KMS-11 (cell line): ENCODE measurements around the gene COG8.
"Not testable (repeated sequence)": the region's sequence is repeated elsewhere in the genome, so short reads cannot be mapped to it uniquely, and the experiment has no call there.

Experiments used
- H2AFZ ChIP-seq: fragments of 200-600 bp; sonication (generic); 2 replicates; pipeline ENCODE4 v1.6.1; 2016; ENCODE audit warnings: antibody characterized with exemption, mixed run types, low read depth
- H3K27ac ChIP-seq: fragments of 200-600 bp; sonication (generic); 2 replicates; pipeline ENCODE4 v1.6.1; 2016; ENCODE audit warnings: mild to moderate bottlenecking, mixed run types
- H3K27me3 ChIP-seq: fragments of 200-600 bp; sonication (generic); 2 replicates; pipeline ENCODE4 v1.6.1; 2017; ENCODE audit warnings: mild to moderate bottlenecking, low read depth, mixed run types, moderate library complexity; ENCODE audit not compliant: insufficient read depth
- H3K36me3 ChIP-seq: fragments of 200-600 bp; sonication (generic); 2 replicates; pipeline ENCODE4 v1.6.1; 2017; ENCODE audit warnings: mild to moderate bottlenecking, mixed run types; ENCODE audit not compliant: insufficient read depth
- H3K4me1 ChIP-seq: fragments of 200-600 bp; sonication (generic); 2 replicates; pipeline ENCODE4 v1.6.1; 2016; ENCODE audit warnings: mild to moderate bottlenecking, low read depth, mixed run types; ENCODE audit not compliant: poor library complexity, severe bottlenecking
- H3K4me2 ChIP-seq: fragments of 200-600 bp; sonication (generic); 2 replicates; pipeline ENCODE4 v1.7.0; 2016; ENCODE audit warnings: mild to moderate bottlenecking, mixed run types
- H3K4me3 ChIP-seq: fragments of 200-600 bp; sonication (generic); IDR thresholded peaks from 2 replicates; pipeline ENCODE4 v1.6.1; 2017; ENCODE audit warnings: low read depth, low read length, mixed read lengths; ENCODE audit not compliant: insufficient read depth
- H3K79me2 ChIP-seq: fragments of 200-600 bp; sonication (generic); 2 replicates; pipeline ENCODE4 v1.6.1; 2016; ENCODE audit warnings: low read depth, mixed run types; ENCODE audit not compliant: insufficient read depth
- H3K9ac ChIP-seq: fragments of 200-600 bp; sonication (generic); 2 replicates; pipeline ENCODE4 v1.6.1; 2016; ENCODE audit warnings: mild to moderate bottlenecking, mixed run types
- H4K20me1 ChIP-seq: fragments of 200-600 bp; sonication (generic); 2 replicates; pipeline ENCODE4 v1.6.1; 2016; ENCODE audit warnings: mild to moderate bottlenecking, mixed run types; ENCODE audit not compliant: insufficient read depth
- TF ChIP-seq, protein P1 (sequence below): fragments of 200-600 bp; sonication (generic); conservative IDR thresholded peaks from 2 replicates; pipeline ENCODE4 v1.6.1; 2017; ENCODE audit warnings: low read depth, mild to moderate bottlenecking, antibody characterized with exemption, low read length, moderate library complexity, mixed read lengths

The COG8 gene

DNA sequence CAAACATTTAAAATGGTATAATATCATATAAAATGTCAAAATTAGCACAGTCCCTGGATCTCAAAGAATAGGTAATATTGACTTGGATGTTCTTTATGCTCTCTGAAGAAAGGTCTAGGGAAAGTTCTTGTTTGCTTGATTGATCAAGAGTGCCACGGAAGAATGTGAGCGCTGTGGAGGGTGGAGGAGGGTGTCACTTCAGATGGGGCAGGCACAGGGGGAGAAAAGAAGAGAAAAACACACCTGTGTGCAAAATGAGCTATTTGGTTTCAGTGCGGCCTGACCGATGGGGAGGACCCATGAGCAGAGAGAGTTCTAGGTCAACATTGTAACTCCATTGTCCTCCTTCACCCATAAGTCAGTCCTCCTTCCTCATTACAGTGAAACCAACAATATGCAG, 37.1 kb downstream of the COG8 start:
- Histone ChIP-seq H4K20me1 (no peaks in the 10 kb centered on the region), H3K4me2 (no peak overlapping the region), H3K27me3 (no peaks in the 10 kb centered on the region), H3K9ac (no peak overlapping the region), H2AFZ (no peak overlapping the region), H3K27ac (no peak overlapping the region), H3K36me3 (no peaks in the 10 kb centered on the region), H3K4me1 (peaks cover 8% of the 10 kb centered on the region), H3K4me3 (no peak overlapping the region), H3K79me2 (no peaks in the 10 kb centered on the region)
- TF ChIP-seq, protein P1, sequence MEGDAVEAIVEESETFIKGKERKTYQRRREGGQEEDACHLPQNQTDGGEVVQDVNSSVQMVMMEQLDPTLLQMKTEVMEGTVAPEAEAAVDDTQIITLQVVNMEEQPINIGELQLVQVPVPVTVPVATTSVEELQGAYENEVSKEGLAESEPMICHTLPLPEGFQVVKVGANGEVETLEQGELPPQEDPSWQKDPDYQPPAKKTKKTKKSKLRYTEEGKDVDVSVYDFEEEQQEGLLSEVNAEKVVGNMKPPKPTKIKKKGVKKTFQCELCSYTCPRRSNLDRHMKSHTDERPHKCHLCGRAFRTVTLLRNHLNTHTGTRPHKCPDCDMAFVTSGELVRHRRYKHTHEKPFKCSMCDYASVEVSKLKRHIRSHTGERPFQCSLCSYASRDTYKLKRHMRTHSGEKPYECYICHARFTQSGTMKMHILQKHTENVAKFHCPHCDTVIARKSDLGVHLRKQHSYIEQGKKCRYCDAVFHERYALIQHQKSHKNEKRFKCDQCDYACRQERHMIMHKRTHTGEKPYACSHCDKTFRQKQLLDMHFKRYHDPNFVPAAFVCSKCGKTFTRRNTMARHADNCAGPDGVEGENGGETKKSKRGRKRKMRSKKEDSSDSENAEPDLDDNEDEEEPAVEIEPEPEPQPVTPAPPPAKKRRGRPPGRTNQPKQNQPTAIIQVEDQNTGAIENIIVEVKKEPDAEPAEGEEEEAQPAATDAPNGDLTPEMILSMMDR: no peak

DNA sequence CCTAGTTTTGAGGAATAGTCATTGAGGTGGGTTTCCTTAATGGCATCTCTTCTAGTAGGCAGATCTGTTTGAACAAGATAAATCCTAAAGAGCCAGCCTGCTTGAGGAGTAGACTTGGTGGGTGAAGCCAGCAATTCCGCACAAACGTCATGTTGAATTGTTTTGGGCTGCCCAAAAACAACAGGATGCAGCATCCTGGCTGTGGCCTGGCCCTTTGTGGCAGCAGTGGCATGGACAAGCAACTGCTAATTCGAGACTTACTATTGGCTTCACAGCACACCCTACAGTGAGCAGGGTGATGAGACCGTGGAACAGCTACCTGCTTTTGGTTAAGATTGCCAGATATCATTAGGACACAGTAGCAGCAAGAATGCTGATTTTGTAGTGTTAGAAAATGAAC, 37.5 kb downstream of the COG8 start:
- H3K27ac ChIP-seq: no peak overlapping the region
- H2AFZ ChIP-seq: no peak overlapping the region
- H4K20me1 ChIP-seq: no peaks in the 10 kb centered on the region
- H3K9ac ChIP-seq: no peak overlapping the region
- no peaks in the 10 kb centered on the region for H3K36me3 ChIP-seq
- H3K4me2 ChIP-seq: no peak overlapping the region
- H3K79me2 ChIP-seq: no peaks in the 10 kb centered on the region
- no peaks in the 10 kb centered on the region for H3K27me3 ChIP-seq
- peaks cover 8% of the 10 kb centered on the region for H3K4me1 ChIP-seq
- TF ChIP-seq, protein P1: no peak
- no peak overlapping the region for H3K4me3 ChIP-seq

DNA sequence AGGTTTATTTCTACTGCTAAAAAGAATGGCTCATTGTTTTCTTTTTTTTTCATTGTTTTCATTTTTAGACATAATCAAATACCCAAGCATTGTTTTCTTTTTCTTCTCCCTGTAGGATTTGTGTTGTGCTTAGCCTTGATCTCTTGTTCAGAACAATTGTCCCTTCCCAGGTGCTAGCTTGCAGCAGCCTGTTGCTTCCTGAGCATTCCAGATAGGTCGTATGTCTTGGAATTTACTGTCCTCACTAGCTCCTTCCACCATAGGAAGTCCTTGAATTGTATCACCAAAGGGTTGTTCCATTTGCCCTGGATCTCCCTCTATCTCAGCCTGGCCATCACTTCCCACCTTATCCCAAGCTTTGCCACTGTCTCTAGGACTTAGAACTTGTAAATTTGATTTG, 38.2 kb downstream of the COG8 start:
- Histone ChIP-seq H3K36me3 (no peaks in the 10 kb centered on the region), H3K4me1 (peaks cover 6% of the 10 kb centered on the region), H2AFZ (no peak overlapping the region), H3K4me2 (no peak overlapping the region), H3K27ac (no peak overlapping the region), H3K4me3 (no peak overlapping the region), H3K27me3 (no peaks in the 10 kb centered on the region), H3K9ac (no peak overlapping the region), H4K20me1 (no peaks in the 10 kb centered on the region), H3K79me2 (no peaks in the 10 kb centered on the region)
- TF ChIP-seq, protein P1: no peak

DNA sequence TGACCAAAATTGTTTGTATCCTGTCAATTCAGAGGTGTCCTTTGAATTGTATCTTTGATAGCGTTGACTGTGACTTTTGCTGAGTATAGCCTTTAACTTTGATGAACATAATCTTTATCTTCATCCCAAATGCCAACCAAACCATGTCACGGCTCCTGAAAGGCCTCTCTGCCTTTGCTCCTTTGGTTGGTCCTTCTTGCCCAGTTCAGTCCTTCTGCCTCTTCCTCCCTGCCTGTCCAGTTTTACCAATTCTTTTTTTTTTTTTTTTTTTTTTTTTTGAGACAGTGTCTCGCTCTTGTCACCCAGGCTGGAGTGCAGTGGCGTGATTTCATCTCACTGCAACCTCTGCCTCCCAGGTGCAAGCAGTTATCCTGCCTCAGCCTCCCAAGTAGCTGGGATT, 41.1 kb downstream of the COG8 start:
- Histone ChIP-seq H3K27me3 (no peaks in the 10 kb centered on the region), H3K4me3 (no peak overlapping the region), H3K9ac (no peak overlapping the region), H3K27ac (no peak overlapping the region), H3K36me3 (no peaks in the 10 kb centered on the region), H4K20me1 (no peaks in the 10 kb centered on the region), H3K79me2 (no peaks in the 10 kb centered on the region), H3K4me1 (no peaks in the 10 kb centered on the region), H3K4me2 (no peak overlapping the region), H2AFZ (no peak overlapping the region)
- TF ChIP-seq, protein P1: no peak

DNA sequence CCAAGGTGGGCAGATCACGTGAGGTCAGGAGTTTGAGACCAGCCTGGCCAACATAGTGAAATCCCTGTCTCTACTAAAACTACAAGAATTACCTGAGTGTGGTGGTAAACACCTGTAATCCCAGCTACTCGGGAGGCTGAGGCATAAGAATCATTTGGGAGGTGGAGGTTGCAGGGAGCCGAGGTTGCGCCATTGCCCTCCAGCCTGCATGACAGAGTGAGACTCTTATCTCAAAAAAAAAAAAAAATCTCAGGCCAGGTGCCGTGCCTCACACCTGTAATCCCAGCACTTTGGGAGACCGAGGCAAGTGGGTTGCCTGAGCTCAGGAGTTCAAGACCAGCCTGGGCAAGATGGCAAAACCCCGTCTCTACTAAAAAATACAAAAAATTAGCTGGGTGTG, 42.6 kb downstream of the COG8 start:
- not testable (repeated sequence) for H2AFZ ChIP-seq, H3K27me3 ChIP-seq, H3K79me2 ChIP-seq, H3K4me3 ChIP-seq, H3K36me3 ChIP-seq, H4K20me1 ChIP-seq, H3K4me1 ChIP-seq, H3K27ac ChIP-seq, H3K9ac ChIP-seq, H3K4me2 ChIP-seq
